GM21526 (cell line): ENCODE data around the gene SPATA13.
A peak's percentile ranks its signal among the peaks of the same experiment; 100 is the strongest.
"Not testable (repeated sequence)": the region's sequence is repeated elsewhere in the genome, so short reads cannot be mapped to it uniquely, and the experiment has no call there.

Experiments used
- ATAC-seq: cut with Tn5 transposase; IDR thresholded peaks from one replicate; pipeline ENCODE4 v1.9.1; 2021; ENCODE audit warnings: moderate library complexity; ENCODE audit not compliant: unreplicated experiment, low FRiP score

SPATA13 gene

GRCh38 chr13:24192057-24192810 is 31.7 kb downstream of the SPATA13 start:
- ATAC-seq = no peak

- ATAC-seq = no peak
Observed at GRCh38 chr13:24192811-24193162, 32.3 kb downstream of the SPATA13 start.

DNA sequence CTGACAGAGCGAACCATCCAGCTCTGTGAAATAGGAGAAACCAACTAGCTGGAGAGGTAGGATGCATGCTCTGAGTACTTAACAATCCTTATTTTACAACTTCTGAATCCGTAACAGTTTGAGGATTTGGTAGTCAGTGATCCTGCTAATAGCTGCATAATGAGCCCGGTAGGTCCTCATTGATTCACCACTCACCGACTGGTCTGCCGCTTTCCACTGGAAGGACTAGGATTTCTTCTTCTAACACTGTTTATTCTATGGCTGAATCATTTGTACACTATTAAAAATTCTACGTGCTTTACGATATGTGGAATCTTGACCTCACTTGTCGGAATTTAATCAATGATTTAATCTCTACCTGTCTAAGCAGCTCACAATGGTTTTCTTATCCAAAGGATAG is 33.9 kb downstream of the SPATA13 start:
- no peak for ATAC-seq

GRCh38 chr13:24195626-24196025 is 35.1 kb downstream of the SPATA13 start:
- ATAC-seq = no peak

GRCh38 chr13:24196593-24197197 is 36.2 kb downstream of the SPATA13 start:
- no peak for ATAC-seq

GRCh38 chr13:24199016-24199415 is 38.5 kb downstream of the SPATA13 start:
- no peak for ATAC-seq

GRCh38 chr13:24202215-24202614 is 41.7 kb downstream of the SPATA13 start:
- ATAC-seq = no peak

GRCh38 chr13:24203273-24203672 is 42.8 kb downstream of the SPATA13 start:
- no peak for ATAC-seq

- no peak for ATAC-seq
Observed at GRCh38 chr13:24203811-24204210, 43.3 kb downstream of the SPATA13 start.

- not testable (repeated sequence) for ATAC-seq
Observed at GRCh38 chr13:24205076-24205475, 44.6 kb downstream of the SPATA13 start.

GRCh38 chr13:24207841-24208667 is 47.5 kb downstream of the SPATA13 start:
- no peak for ATAC-seq

DNA sequence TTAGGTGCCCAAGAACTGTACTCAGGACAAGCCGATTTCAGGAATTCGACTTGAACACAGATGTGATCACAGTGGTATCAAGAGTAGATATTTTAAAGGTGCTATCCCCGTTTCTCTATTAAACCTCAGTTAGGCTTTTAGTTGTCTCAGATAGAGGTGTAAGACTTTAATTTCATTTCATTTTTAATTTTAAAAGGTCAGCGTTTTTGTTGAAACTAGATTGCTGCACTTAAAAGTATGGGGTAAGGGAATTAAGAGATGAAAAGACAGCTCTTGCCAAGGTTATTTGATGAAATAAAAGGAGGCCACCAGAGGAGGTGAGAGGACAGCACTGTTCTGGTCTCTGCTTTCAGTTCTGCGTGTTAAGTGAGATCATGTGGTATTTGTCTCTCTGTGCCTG is 48.6 kb downstream of the SPATA13 start:
- no peak for ATAC-seq

DNA sequence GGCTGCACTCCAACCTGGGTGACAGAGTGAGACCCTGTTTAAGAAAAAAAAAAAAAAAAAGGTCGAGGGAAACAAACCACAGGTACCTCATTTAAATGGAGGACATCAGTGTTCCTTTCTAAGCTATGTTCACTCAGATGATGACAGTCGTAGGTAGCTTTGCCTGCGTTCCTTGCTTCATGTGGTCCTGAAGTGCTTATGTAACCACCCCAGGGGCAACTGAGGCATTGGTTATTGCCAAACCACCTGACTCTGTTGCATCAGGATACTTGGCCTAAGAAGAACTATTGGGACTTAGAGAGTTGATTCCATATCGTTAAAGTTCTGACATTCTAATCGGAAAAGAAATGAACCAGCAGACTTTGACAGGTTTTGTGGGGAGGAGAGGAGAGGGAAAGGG is 51.7 kb downstream of the SPATA13 start:
- ATAC-seq = no peak

GRCh38 chr13:24212674-24213073 is 52.2 kb downstream of the SPATA13 start:
- no peak for ATAC-seq

DNA sequence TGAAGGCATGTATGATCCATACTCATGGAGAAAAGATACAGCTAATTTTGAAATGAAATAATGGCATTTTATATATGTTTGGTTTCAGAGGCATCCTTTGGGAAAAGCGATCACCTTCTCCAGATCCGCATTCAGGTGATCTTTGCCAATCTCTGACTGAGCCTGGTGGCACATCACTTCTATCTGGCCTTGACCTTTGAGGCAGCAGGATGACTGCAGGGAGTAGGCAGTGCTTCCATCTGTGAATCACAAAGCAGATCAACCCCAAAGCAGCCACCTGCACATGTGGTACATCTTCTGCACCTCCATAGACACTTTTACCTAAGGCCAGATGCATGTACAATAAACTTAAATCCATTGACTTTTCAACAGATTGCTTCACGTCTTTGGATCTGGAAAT is 53.4 kb downstream of the SPATA13 start:
- no peak for ATAC-seq

DNA sequence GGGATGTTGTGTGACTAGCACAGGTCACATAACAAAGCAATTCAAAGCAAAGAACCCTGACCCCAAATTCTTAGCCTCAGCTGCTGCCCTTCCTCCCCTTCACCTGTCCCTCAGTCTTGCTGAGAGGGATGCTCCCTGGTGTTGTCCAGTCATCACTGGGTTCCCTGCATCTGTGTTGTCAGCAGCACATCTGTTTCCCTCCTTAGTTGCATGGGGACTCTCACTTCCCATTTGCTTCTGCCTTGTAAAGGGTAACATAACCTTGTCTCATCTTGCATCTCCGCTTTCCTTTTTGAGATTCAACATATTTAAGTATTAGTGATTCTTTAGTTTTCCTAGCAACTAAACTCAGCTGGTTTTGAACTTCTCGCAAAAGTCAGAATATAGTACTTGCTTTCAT is 54.0 kb downstream of the SPATA13 start:
- ATAC-seq = peak; percentile 49

DNA sequence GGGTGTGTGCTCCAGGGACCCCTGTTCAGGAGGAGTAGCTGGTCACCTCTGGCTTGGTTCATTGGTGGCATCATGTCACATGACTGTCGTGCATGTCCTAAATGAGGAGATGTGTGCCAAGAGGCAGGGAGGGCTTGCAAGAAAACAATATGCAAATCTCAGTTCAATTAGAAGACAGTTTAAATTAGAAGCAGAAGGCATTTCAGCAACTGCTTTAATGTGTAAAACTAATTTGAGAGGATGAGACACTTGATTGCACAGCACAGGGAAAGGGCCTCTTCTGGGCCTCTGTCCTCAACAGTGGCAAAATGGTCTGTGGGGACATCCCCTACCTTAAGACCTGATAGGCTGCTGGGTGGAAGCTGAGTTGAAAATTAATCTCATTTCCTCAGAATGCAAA is 54.6 kb downstream of the SPATA13 start:
- ATAC-seq = no peak

GRCh38 chr13:24215732-24216131 is 55.2 kb downstream of the SPATA13 start:
- no peak for ATAC-seq

- no peak for ATAC-seq
Observed at GRCh38 chr13:24216176-24216575, 55.7 kb downstream of the SPATA13 start.

DNA sequence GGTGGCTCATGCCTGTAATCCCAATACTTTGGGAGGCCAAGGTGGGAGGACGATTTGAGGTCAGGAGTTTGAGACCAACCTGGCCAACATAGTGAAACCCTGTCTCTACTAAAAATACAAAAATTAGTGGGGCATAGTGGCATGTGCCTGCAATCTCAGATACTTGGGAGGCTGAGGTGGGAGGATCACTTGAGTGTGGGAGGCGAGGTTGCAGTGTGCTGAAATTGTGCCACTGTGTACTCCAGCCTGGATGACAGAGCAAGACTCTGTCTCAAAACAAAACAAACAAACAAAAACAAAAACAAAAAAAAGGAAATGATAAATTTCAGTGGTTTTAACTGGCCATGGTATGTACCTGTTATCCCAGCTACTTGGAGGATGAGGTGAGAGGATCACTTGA is 56.3 kb downstream of the SPATA13 start:
- ATAC-seq = not testable (repeated sequence)

DNA sequence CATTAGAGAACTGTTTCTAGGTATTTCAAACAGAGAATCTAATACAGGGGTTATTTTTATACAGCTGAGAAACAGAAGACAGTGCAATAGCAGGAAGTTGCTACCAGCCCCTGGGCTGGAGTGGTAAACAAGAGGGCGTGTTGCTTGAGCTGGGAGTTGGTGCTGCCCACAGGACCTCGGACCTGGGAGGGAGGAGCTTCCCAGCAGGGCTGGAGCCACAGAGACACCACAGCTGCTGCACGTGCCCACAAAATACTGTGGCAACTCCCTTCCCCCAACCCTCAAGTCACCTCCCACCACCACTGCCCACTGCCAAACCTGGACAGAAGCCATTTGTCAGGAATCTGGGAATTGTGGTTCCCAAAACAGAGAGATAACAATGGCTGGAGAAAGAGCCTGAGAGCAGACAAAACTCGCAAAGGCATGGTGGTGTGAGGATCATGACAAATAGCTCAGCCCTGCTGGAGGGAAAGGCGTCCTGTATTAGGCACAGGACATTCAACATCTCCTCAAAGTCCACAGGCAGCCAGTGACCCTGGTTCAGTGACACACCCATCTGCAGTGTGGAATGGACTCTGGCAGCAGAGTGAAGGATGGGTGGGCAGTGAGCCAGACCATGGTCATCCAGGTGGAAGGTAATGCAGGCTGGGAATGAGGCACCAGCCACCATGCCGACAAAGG is 57.2 kb downstream of the SPATA13 start:
- ATAC-seq = no peak
